Keratinocyte (primary cell): ENCODE measurements around the gene ACSM2A. TPM values are rescaled to one million over a fixed set of nuclear protein-coding genes. Genes with fewer than 3 reads are reported as not detected.

Source experiments
- DNase-seq: peaks from one replicate; pipeline ENCODE4 v3.0.0-alpha.2; 2011; ENCODE audit warnings: low read depth, missing footprints, low spot score
- FAIRE-seq: peaks from 2 replicates; lab custom pipeline; 2011; peaks lifted over from hg19 to GRCh38; lab: Jason Lieb, UNC
- H2AFZ ChIP-seq: 2 replicates; pipeline ENCODE4 v1.6.0; 2012; ENCODE audit warnings: low read length, control low read depth, inconsistent platforms; ENCODE audit not compliant: control insufficient read depth
- H3K27ac ChIP-seq: 2 replicates; pipeline ENCODE4 v1.5.1; 2011; ENCODE audit warnings: low read length; ENCODE audit not compliant: control insufficient read depth, insufficient read depth
- H3K27me3 ChIP-seq: 3 replicates; pipeline ENCODE4 v1.6.0; 2011; ENCODE audit warnings: low read length; ENCODE audit not compliant: control insufficient read depth, insufficient read depth; ENCODE audit errors: extremely low read depth
- H3K36me3 ChIP-seq, 2 experiments: 2 replicates in 1 of 2; 3 replicates in 1 of 2; pipeline ENCODE4 v1.5.1; 2011; ENCODE audit warnings: low read length in 2 of 2, mild to moderate bottlenecking in 1 of 2; ENCODE audit not compliant: control insufficient read depth in 2 of 2, insufficient read depth in 2 of 2; ENCODE audit errors: extremely low read depth in 1 of 2
- H3K4me1 ChIP-seq: 3 replicates; pipeline ENCODE4 v1.5.1; 2011; ENCODE audit warnings: low read length; ENCODE audit not compliant: control insufficient read depth, insufficient read depth; ENCODE audit errors: extremely low read depth
- H3K4me2 ChIP-seq: 3 replicates; pipeline ENCODE4 v1.6.0; 2011; ENCODE audit warnings: low read depth, low read length; ENCODE audit not compliant: control insufficient read depth, insufficient read depth; ENCODE audit errors: extremely low read depth
- H3K4me3 ChIP-seq, 3 experiments: fragments of 200-600 bp in 1 of 3; sonication (generic) in 1 of 3; 2 replicates in 2 of 3; 3 replicates in 1 of 3; pipeline ENCODE4 v1.5.1; 2011 to 2016; ENCODE audit warnings: low read length in 3 of 3, mild to moderate bottlenecking in 3 of 3, control low read depth in 2 of 3, inconsistent platforms in 1 of 3, low read depth in 1 of 3, mixed read lengths in 1 of 3, mixed run types in 1 of 3, moderate library complexity in 1 of 3; ENCODE audit not compliant: control insufficient read depth in 2 of 3, insufficient read depth in 2 of 3; ENCODE audit errors: extremely low read depth in 1 of 3
- H3K79me2 ChIP-seq: 2 replicates; pipeline ENCODE4 v1.6.0; 2012; ENCODE audit warnings: low read length; ENCODE audit not compliant: control insufficient read depth, insufficient read depth
- H3K9ac ChIP-seq: 3 replicates; pipeline ENCODE4 v1.6.0; 2011; ENCODE audit warnings: low read length; ENCODE audit not compliant: control insufficient read depth, insufficient read depth; ENCODE audit errors: extremely low read depth
- H3K9me1 ChIP-seq: 3 replicates; pipeline ENCODE4 v1.6.0; 2011; ENCODE audit warnings: low read length; ENCODE audit not compliant: control insufficient read depth, insufficient read depth; ENCODE audit errors: extremely low read depth
- H3K9me3 ChIP-seq: 2 replicates; pipeline ENCODE4 v1.5.1; 2012; ENCODE audit warnings: low read depth, low read length; ENCODE audit not compliant: control insufficient read depth
- H4K20me1 ChIP-seq: 3 replicates; pipeline ENCODE4 v1.6.0; 2011; ENCODE audit warnings: low read length; ENCODE audit not compliant: control insufficient read depth, insufficient read depth; ENCODE audit errors: extremely low read depth
- CTCF ChIP-seq, 3 experiments: IDR thresholded peaks in 1 of 3; conservative IDR thresholded peaks in 1 of 3; optimal IDR thresholded peaks in 1 of 3; 2 replicates in 2 of 3; 3 replicates in 1 of 3; pipeline versions ENCODE3 to v1.5.1; 2011; ENCODE audit warnings: low read length in 3 of 3, mild to moderate bottlenecking in 3 of 3, moderate library complexity in 2 of 3, control low read depth in 1 of 3, inconsistent platforms in 1 of 3; ENCODE audit not compliant: insufficient read depth in 2 of 3; ENCODE audit errors: extremely low read depth in 1 of 3
- EZH2 ChIP-seq: IDR thresholded peaks from one replicate; pipeline ENCODE4 v1.6.1; 2012; ENCODE audit warnings: inconsistent platforms, mild to moderate bottlenecking, low read length, moderate library complexity
- dilution Hi-C: fragments of 300-500 bp; cut with MboI; formaldehyde crosslinking; loops from one replicate; pipeline ENCODE4 v1.7.0; 2020; ENCODE audit warnings: low sequenced_read_pairs; ENCODE audit not compliant: extremely low pct_ligation_motif_present
- polyA plus RNA-seq, 5 experiments: library from polyadenylated mRNA; depleted of rRNA in 3 of 5; stranded (reverse) in 3 of 5; stranded (forward) in 1 of 5; unstranded in 1 of 5; fragments of >200 nt; gene quantifications; 1 replicate in 1 of 5; 2 replicates in 3 of 5; 3 replicates in 1 of 5; pipeline versions ENCODE4 v1.2.1 to v1.2.3, GENCODE V29; 2011 to 2012; ENCODE audit warnings: missing spikeins in 2 of 5, low read depth in 1 of 5, low replicate concordance in 1 of 5

ACSM2A gene
- polyA plus RNA-seq, 1 donor (not counting 4 experiments of a cell fraction or from before 2014, with no cell fraction given), result not detected

DNA sequence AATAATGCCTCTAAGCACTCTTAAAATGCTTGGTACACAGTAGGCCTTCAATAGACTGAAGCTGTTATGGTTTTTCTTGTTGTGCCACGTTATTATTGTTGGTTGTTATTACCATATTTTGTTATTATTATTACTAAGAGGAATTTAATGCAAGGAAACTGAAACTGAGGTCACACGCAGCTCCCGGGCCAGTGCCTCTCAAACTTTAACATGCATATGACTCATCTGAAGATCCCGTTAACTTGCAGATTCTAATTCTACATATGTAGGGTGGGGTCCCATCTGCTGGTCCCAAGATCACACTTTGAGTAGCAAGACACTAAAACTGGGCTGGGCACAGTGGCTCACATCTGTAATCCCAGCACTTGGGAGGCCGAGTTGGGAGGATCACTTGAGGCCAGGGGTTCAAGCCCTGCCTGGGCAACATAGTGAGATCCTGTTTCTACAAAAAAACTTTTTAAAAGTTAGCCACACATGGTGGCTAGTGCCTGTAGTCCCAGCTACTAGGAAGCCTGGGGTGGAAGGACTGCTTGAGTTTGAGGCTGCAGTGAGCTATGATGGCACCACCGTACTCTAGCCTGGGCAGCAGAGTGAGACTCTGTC is 41.1 kb upstream of the ACSM2A start:
- TF ChIP-seq CTCF (optimal IDR thresholded peaks at IDR 0.05 in 1 of 3, IDR thresholded peaks at IDR 0.05 in 1 of 3, conservative IDR thresholded peaks at IDR 0.05 in 1 of 3; ENCODE audit: extremely low read depth in 1 of 3, insufficient read depth in 2 of 3, low read length in 3 of 3) (no peak), EZH2 (no peak)
- Histone ChIP-seq H4K20me1 (no peaks in the 10 kb centered on the region), H3K4me1 (no peaks in the 10 kb centered on the region), H3K36me3 (no peaks in the 10 kb centered on the region), H3K79me2 (no peaks in the 10 kb centered on the region), H3K27me3 (no peaks in the 10 kb centered on the region), H3K9me3 (no peaks in the 10 kb centered on the region), H3K9me1 (no peaks in the 10 kb centered on the region), H3K4me2 (no peak overlapping the region), H3K27ac (no peak overlapping the region), H3K9ac (no peak overlapping the region), H3K4me3 (no peak overlapping the region), H2AFZ (no peak overlapping the region)
- FAIRE-seq, result no peak
- dilution Hi-C loops, result no loop called here
- DNase-seq, result no peak

- no peak overlapping the region for H3K4me3 ChIP-seq
- no peak overlapping the region for H3K9ac ChIP-seq
- no peaks in the 10 kb centered on the region for H3K9me1 ChIP-seq
- no peak overlapping the region for H3K27ac ChIP-seq
- H3K4me2 ChIP-seq, result no peak overlapping the region
- TF ChIP-seq CTCF (optimal IDR thresholded peaks at IDR 0.05 in 1 of 3, IDR thresholded peaks at IDR 0.05 in 1 of 3, conservative IDR thresholded peaks at IDR 0.05 in 1 of 3; ENCODE audit: extremely low read depth in 1 of 3, insufficient read depth in 2 of 3, low read length in 3 of 3) (no peak), EZH2 (no peak)
- no peaks in the 10 kb centered on the region for H3K4me1 ChIP-seq
- H3K9me3 ChIP-seq, result no peaks in the 10 kb centered on the region
- no peaks in the 10 kb centered on the region for H4K20me1 ChIP-seq
- DNase-seq (no peak), FAIRE-seq (no peak)
- no peaks in the 10 kb centered on the region for H3K79me2 ChIP-seq
- H3K36me3 ChIP-seq, result no peaks in the 10 kb centered on the region
- dilution Hi-C loops, result no loop called here
- no peaks in the 10 kb centered on the region for H3K27me3 ChIP-seq
- no peak overlapping the region for H2AFZ ChIP-seq
These were observed 40.3 kb upstream of the ACSM2A start for GRCh38 chr16:20411055-20411454.
